ENCODE data around the gene GSTT4.
A peak's percentile ranks its signal among the peaks of the same experiment; 100 is the strongest.

The GSTT4 gene

GRCh38 chr22:24010018-24010391 is 4.8 kb upstream of the GSTT4 start:
- Histone ChIP-seq H3K4me2 (ENCODE audit: low read length, poor library complexity, severe bottlenecking) (no peak overlapping the region), H3K27me3 (ENCODE audit: control insufficient read depth in 1 of 2, insufficient read depth in 1 of 2, low read length in 2 of 2) (peaks cover 0 to 3% of the 10 kb centered on the region in 2 experiments), H3K14ac (ENCODE audit: low read length in 2 of 2) (no peak overlapping the region), H2AFZ (ENCODE audit: low read depth, low read length) (no peak overlapping the region), H2BK12ac (ENCODE audit: low read length in 2 of 2) (no peak overlapping the region), H3K9me3 (ENCODE audit: control insufficient read depth, low read length) (no peaks in the 10 kb centered on the region), H3K9ac (ENCODE audit: low read length) (no peak overlapping the region), H3K4me3 (ENCODE audit: insufficient read depth in 1 of 2, low read depth in 1 of 2, low read length in 2 of 2) (no peak overlapping the region), H2BK5ac (ENCODE audit: low read depth, low read length, poor library complexity, severe bottlenecking) (no peak overlapping the region), H2BK15ac (ENCODE audit: low read depth, poor library complexity, severe bottlenecking) (no peak overlapping the region), H3K79me1 (replicated peaks; ENCODE audit: low read length, poor library complexity, severe bottlenecking) (peaks cover 5% of the 10 kb centered on the region), H4K91ac (ENCODE audit: low read length) (no peak overlapping the region), H3K27ac (ENCODE audit: low read length, poor library complexity, severe bottlenecking) (no peak overlapping the region), H3K18ac (ENCODE audit: low read depth in 1 of 2, low read length in 2 of 2) (no peak overlapping the region), H3K23ac (ENCODE audit: low read length in 2 of 2) (no peak overlapping the region), H3K4ac (ENCODE audit: low read depth in 1 of 2, low read length in 2 of 2) (no peak overlapping the region), H2BK120ac (ENCODE audit: low read depth, low read length) (no peak overlapping the region), H2AK5ac (ENCODE audit: low read length, severe bottlenecking) (no peak overlapping the region), H3K4me1 (ENCODE audit: control insufficient read depth, insufficient read depth, low read depth, low read length) (peaks cover 2% of the 10 kb centered on the region), H3K36me3 (ENCODE audit: control insufficient read depth in 1 of 2, insufficient read depth in 2 of 2, low read depth in 1 of 2, low read length in 2 of 2) (no peaks in the 10 kb centered on the region), H4K8ac (ENCODE audit: low read length) (no peak overlapping the region)
- DNase-seq: no peak
- 91% methylated on average over 2 of the region's 2 CpGs for WGBS

- H3K23ac ChIP-seq (ENCODE audit: low read length in 2 of 2): no peak overlapping the region
- H3K79me1 ChIP-seq (replicated peaks; ENCODE audit: low read length, poor library complexity, severe bottlenecking): peaks cover 5% of the 10 kb centered on the region
- no peak overlapping the region for H2AFZ ChIP-seq (ENCODE audit: low read depth, low read length)
- H2BK5ac ChIP-seq (ENCODE audit: low read depth, low read length, poor library complexity, severe bottlenecking): no peak overlapping the region
- H2BK120ac ChIP-seq (ENCODE audit: low read depth, low read length): no peak overlapping the region
- H3K27me3 ChIP-seq (ENCODE audit: control insufficient read depth in 1 of 2, insufficient read depth in 1 of 2, low read length in 2 of 2): peaks cover 0 to 3% of the 10 kb centered on the region in 2 experiments
- no peak overlapping the region for H3K14ac ChIP-seq (ENCODE audit: low read length in 2 of 2)
- no peak overlapping the region for H4K91ac ChIP-seq (ENCODE audit: low read length)
- H3K36me3 ChIP-seq (ENCODE audit: control insufficient read depth in 1 of 2, insufficient read depth in 2 of 2, low read depth in 1 of 2, low read length in 2 of 2): no peaks in the 10 kb centered on the region
- no peak overlapping the region for H3K9ac ChIP-seq (ENCODE audit: low read length)
- no peak overlapping the region for H3K4me3 ChIP-seq (ENCODE audit: insufficient read depth in 1 of 2, low read depth in 1 of 2, low read length in 2 of 2)
- H3K18ac ChIP-seq (ENCODE audit: low read depth in 1 of 2, low read length in 2 of 2): no peak overlapping the region
- H3K4me1 ChIP-seq (ENCODE audit: control insufficient read depth, insufficient read depth, low read depth, low read length): peaks cover 2% of the 10 kb centered on the region
- no peak overlapping the region for H2AK5ac ChIP-seq (ENCODE audit: low read length, severe bottlenecking)
- H3K9me3 ChIP-seq (ENCODE audit: control insufficient read depth, low read length): no peaks in the 10 kb centered on the region
- H4K8ac ChIP-seq (ENCODE audit: low read length): no peak overlapping the region
- no peak overlapping the region for H3K4me2 ChIP-seq (ENCODE audit: low read length, poor library complexity, severe bottlenecking)
- no peak overlapping the region for H3K27ac ChIP-seq (ENCODE audit: low read length, poor library complexity, severe bottlenecking)
- whole genome bisulfite sequencing: 87% methylated on average over 7 of the region's 7 CpGs
- no peak for DNase-seq
- H2BK15ac ChIP-seq (ENCODE audit: low read depth, poor library complexity, severe bottlenecking): peak overlapping the region; percentile 88
- no peak overlapping the region for H2BK12ac ChIP-seq (ENCODE audit: low read length in 2 of 2)
- no peak overlapping the region for H3K4ac ChIP-seq (ENCODE audit: low read depth in 1 of 2, low read length in 2 of 2)
These were observed 4.2 kb upstream of the GSTT4 start for GRCh38 chr22:24009227-24010017.

GRCh38 chr22:24008381-24009226 is 3.4 kb upstream of the GSTT4 start:
- no peak overlapping the region for H3K4me3 ChIP-seq (ENCODE audit: insufficient read depth in 1 of 2, low read depth in 1 of 2, low read length in 2 of 2)
- no peak overlapping the region for H4K8ac ChIP-seq (ENCODE audit: low read length)
- H2BK5ac ChIP-seq (ENCODE audit: low read depth, low read length, poor library complexity, severe bottlenecking): no peak overlapping the region
- no peak overlapping the region for H3K14ac ChIP-seq (ENCODE audit: low read length in 2 of 2)
- no peak overlapping the region for H2BK120ac ChIP-seq (ENCODE audit: low read depth, low read length)
- H3K4me2 ChIP-seq (ENCODE audit: low read length, poor library complexity, severe bottlenecking): no peak overlapping the region
- WGBS: 96% methylated on average over 4 of the region's 6 CpGs
- peaks cover 4 to 7% of the 10 kb centered on the region in 2 experiments for H3K27me3 ChIP-seq (ENCODE audit: control insufficient read depth in 1 of 2, insufficient read depth in 1 of 2, low read length in 2 of 2)
- H3K23ac ChIP-seq (ENCODE audit: low read length in 2 of 2): no peak overlapping the region
- H3K27ac ChIP-seq (ENCODE audit: low read length, poor library complexity, severe bottlenecking): no peak overlapping the region
- no peak overlapping the region for H3K9ac ChIP-seq (ENCODE audit: low read length)
- no peaks in the 10 kb centered on the region for H3K9me3 ChIP-seq (ENCODE audit: control insufficient read depth, low read length)
- H3K4ac ChIP-seq (ENCODE audit: low read depth in 1 of 2, low read length in 2 of 2): no peak overlapping the region
- H3K4me1 ChIP-seq (ENCODE audit: control insufficient read depth, insufficient read depth, low read depth, low read length): peaks cover 2% of the 10 kb centered on the region
- H3K36me3 ChIP-seq (ENCODE audit: control insufficient read depth in 1 of 2, insufficient read depth in 2 of 2, low read depth in 1 of 2, low read length in 2 of 2): no peaks in the 10 kb centered on the region
- no peak overlapping the region for H4K91ac ChIP-seq (ENCODE audit: low read length)
- peaks cover 5% of the 10 kb centered on the region for H3K79me1 ChIP-seq (replicated peaks; ENCODE audit: low read length, poor library complexity, severe bottlenecking)
- H2AFZ ChIP-seq (ENCODE audit: low read depth, low read length): no peak overlapping the region
- no peak for DNase-seq
- H2BK15ac ChIP-seq (ENCODE audit: low read depth, poor library complexity, severe bottlenecking): no peak overlapping the region
- H3K18ac ChIP-seq (ENCODE audit: low read depth in 1 of 2, low read length in 2 of 2): no peak overlapping the region
- no peak overlapping the region for H2BK12ac ChIP-seq (ENCODE audit: low read length in 2 of 2)
- H2AK5ac ChIP-seq (ENCODE audit: low read length, severe bottlenecking): no peak overlapping the region

GRCh38 chr22:24008022-24008283 is 2.7 kb upstream of the GSTT4 start:
- Histone ChIP-seq H2AFZ (ENCODE audit: low read depth, low read length) (no peak overlapping the region), H3K36me3 (ENCODE audit: control insufficient read depth in 1 of 2, insufficient read depth in 2 of 2, low read depth in 1 of 2, low read length in 2 of 2) (no peaks in the 10 kb centered on the region), H2AK5ac (ENCODE audit: low read length, severe bottlenecking) (no peak overlapping the region), H2BK5ac (ENCODE audit: low read depth, low read length, poor library complexity, severe bottlenecking) (no peak overlapping the region), H2BK12ac (ENCODE audit: low read length in 2 of 2) (no peak overlapping the region), H3K4me1 (ENCODE audit: control insufficient read depth, insufficient read depth, low read depth, low read length) (peaks cover 2% of the 10 kb centered on the region), H3K79me1 (replicated peaks; ENCODE audit: low read length, poor library complexity, severe bottlenecking) (peaks cover 5% of the 10 kb centered on the region), H3K18ac (ENCODE audit: low read depth in 1 of 2, low read length in 2 of 2) (no peak overlapping the region), H3K4ac (ENCODE audit: low read depth in 1 of 2, low read length in 2 of 2) (no peak overlapping the region), H3K4me3 (ENCODE audit: insufficient read depth in 1 of 2, low read depth in 1 of 2, low read length in 2 of 2) (no peak overlapping the region), H4K91ac (ENCODE audit: low read length) (no peak overlapping the region), H2BK120ac (ENCODE audit: low read depth, low read length) (no peak overlapping the region), H3K27me3 (ENCODE audit: control insufficient read depth in 1 of 2, insufficient read depth in 1 of 2, low read length in 2 of 2) (peaks cover 7 to 8% of the 10 kb centered on the region in 2 experiments), H3K4me2 (ENCODE audit: low read length, poor library complexity, severe bottlenecking) (no peak overlapping the region), H2BK15ac (ENCODE audit: low read depth, poor library complexity, severe bottlenecking) (peak overlapping the region; percentile 3), H4K8ac (ENCODE audit: low read length) (no peak overlapping the region), H3K9me3 (ENCODE audit: control insufficient read depth, low read length) (no peaks in the 10 kb centered on the region), H3K14ac (ENCODE audit: low read length in 2 of 2) (no peak overlapping the region), H3K23ac (ENCODE audit: low read length in 2 of 2) (no peak overlapping the region), H3K27ac (ENCODE audit: low read length, poor library complexity, severe bottlenecking) (no peak overlapping the region), H3K9ac (ENCODE audit: low read length) (no peak overlapping the region)
- WGBS: 89% methylated on average over 1 of the region's 1 CpG
- no peak for DNase-seq
